Heart right ventricle (tissue), 16 donors: ENCODE measurements around the gene CASP2. TPM values are rescaled to one million over a fixed set of nuclear protein-coding genes. Genes with fewer than 3 reads are reported as not detected.

Experiments used
- ATAC-seq, 8 donors: fragments of 200-7000 bp; cut with Tn5 transposase; one replicate each; pipeline ENCODE4 v1.9.1; 2020; ENCODE audit warnings: mild to moderate bottlenecking in 8 of 8, moderate library complexity in 8 of 8, moderate number of reproducible peaks in 1 of 8
- DNase-seq, 2 donors: peaks; one replicate each; pipeline ENCODE4 v3.0.0-alpha.2; 2020
- H3K27ac ChIP-seq, 10 donors: fragments of 200-600 bp; sonication (generic) in 2 of 10; one replicate each; pipeline versions ENCODE4 v1.5.0 to v1.8.0; 2020 to 2022; ENCODE audit warnings: mild to moderate bottlenecking in 3 of 10
- H3K27me3 ChIP-seq, 7 donors: fragments of 200-600 bp; one replicate each; pipeline ENCODE4 v1.8.0; 2021 to 2022; ENCODE audit warnings: mild to moderate bottlenecking in 2 of 7
- H3K36me3 ChIP-seq, 9 donors: fragments of 200-600 bp; sonication (generic) in 1 of 9; one replicate each; pipeline versions ENCODE4 v1.5.0 to v1.8.0; 2020 to 2022; ENCODE audit warnings: mild to moderate bottlenecking in 2 of 9
- H3K4me1 ChIP-seq, 9 donors: fragments of 200-600 bp; sonication (generic) in 1 of 9; one replicate each; pipeline versions ENCODE4 v1.5.0 to v1.8.0; 2020 to 2022; ENCODE audit warnings: mild to moderate bottlenecking in 4 of 9
- H3K4me3 ChIP-seq, 10 donors: fragments of 200-600 bp; sonication (generic) in 2 of 10; one replicate each; pipeline versions ENCODE4 v1.5.0 to v1.8.0; 2020 to 2022; ENCODE audit warnings: mild to moderate bottlenecking in 7 of 10, moderate library complexity in 2 of 10
- H3K9me3 ChIP-seq, 11 donors: fragments of 200-600 bp in 10 of 11; sonication (generic) in 2 of 11; one replicate each; pipeline versions ENCODE4 v1.5.0 to v1.8.0; 2013 to 2022; ENCODE audit warnings: mild to moderate bottlenecking in 2 of 11, control low read depth in 1 of 11, moderate library complexity in 1 of 11
- WGBS, 2 donors: extraction: QIAGEN DNeasy Blood & Tissue Kit; methylation state at CpG; one replicate each; pipeline ENCODE4 v1.1.7; 2013; ENCODE audit warnings: inconsistent platforms in 1 of 2; 5-methylcytosine and 5-hydroxymethylcytosine counted together
- intact Hi-C, 10 donors: fragments of 100-400 bp; cut with DNase I; formaldehyde crosslinking; loops; one replicate each; pipeline versions ENCODE4 v1.11.1 to v1.14.2; 2022
- polyA plus RNA-seq, 2 donors: library from polyadenylated mRNA; stranded (reverse); fragments of 200-250 nt; gene quantifications; one replicate each; pipeline ENCODE4 v1.2.3, GENCODE V29; 2013
- total RNA-seq, 10 donors: library from RNA; stranded (reverse); fragmentation: NEBNext Ultra II Directional in 3 of 10; extraction: Animal tissue kit (Norgen Biotek cat#: 25700) in 3 of 10; gene quantifications; one replicate each; pipeline versions ENCODE4 v1.2.1 to v1.2.4, GENCODE V29; 2021 to 2023
- TF ChIP-seq, protein P1 (sequence below), 9 donors: fragments of 200-600 bp; sonication (generic) in 2 of 9; IDR thresholded peaks; one replicate each; pipeline versions ENCODE4 v1.5.0 to v1.8.0; 2021 to 2022; ENCODE audit warnings: antibody characterized with exemption in 9 of 9, mild to moderate bottlenecking in 5 of 9, moderate library complexity in 1 of 9
- donor health status: Arrhythmogenic right ventricular cardiomyopathy.
- donor health status: ischemic (EF 13 %, LVEDD 7.1; RV severe dilation, severe dysfunction).
- donor health status: healthy with polysubstance abuse.
- donor health status: DM: no; HTN: yes; CAD: no.
- donor health status: DM: no; HTN: no; CAD: no.
- donor health status: ischemic (EF 25% LVEDD 6.9; RV normal size, moderate dysfunction).
- donor health status: ischemic (EF 25% LVEDD 5.7; RV mildly dilated, moderate dysfunction).
- donor health status: healthy.
- donor health status: DM: yes; HTN: yes; CAD: no.
- donor health status: Ischemic cardiomyopathy.
- donor health status: ischemic (EF 35%, LVEDD 5.7; RV mildly dilated, moderate dysfunction).
- donor health status: nonischemic (EF 11% LVEDD 7.7; RV severe dilation, severe dysfunction).
- donor health status: DM: yes; HTN: yes; CAD: no.
- donor health status: PGD.
- donor health status: ischemic (EF 29% LVEDD 5.4; RV normal size, mild dysfunction).
- donor health status: nonischemic (EF 23%, LVEDD 6.1; RV moderate dilation, normal function).

Gene CASP2
- total and polyA plus RNA-seq, 12 donors = 4.4 to 13.9 (median 9.4) TPM

- ATAC-seq (no peak), DNase-seq (no peak)
- TF ChIP-seq, protein P1, sequence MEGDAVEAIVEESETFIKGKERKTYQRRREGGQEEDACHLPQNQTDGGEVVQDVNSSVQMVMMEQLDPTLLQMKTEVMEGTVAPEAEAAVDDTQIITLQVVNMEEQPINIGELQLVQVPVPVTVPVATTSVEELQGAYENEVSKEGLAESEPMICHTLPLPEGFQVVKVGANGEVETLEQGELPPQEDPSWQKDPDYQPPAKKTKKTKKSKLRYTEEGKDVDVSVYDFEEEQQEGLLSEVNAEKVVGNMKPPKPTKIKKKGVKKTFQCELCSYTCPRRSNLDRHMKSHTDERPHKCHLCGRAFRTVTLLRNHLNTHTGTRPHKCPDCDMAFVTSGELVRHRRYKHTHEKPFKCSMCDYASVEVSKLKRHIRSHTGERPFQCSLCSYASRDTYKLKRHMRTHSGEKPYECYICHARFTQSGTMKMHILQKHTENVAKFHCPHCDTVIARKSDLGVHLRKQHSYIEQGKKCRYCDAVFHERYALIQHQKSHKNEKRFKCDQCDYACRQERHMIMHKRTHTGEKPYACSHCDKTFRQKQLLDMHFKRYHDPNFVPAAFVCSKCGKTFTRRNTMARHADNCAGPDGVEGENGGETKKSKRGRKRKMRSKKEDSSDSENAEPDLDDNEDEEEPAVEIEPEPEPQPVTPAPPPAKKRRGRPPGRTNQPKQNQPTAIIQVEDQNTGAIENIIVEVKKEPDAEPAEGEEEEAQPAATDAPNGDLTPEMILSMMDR (IDR thresholded peaks at IDR 0.05) = no peak
- 61 to 69% methylated on average over 5 of the region's 5 CpGs for WGBS, 2 donors
- intact Hi-C loops = no loop called here
- Histone ChIP-seq H3K27me3 (peaks cover 0 to 35% (median 11%) of the 10 kb centered on the region in 7 donors), H3K9me3 (no peaks in the 10 kb centered on the region), H3K27ac (no peak overlapping the region), H3K4me1 (no peaks in the 10 kb centered on the region), H3K36me3 (no peaks in the 10 kb centered on the region), H3K4me3 (no peak overlapping the region)
These were observed 62.9 kb downstream of the CASP2 start for GRCh38 chr7:143351060-143351459.

GRCh38 chr7:143351574-143351973 lies 63.4 kb downstream of the CASP2 start:
- Histone ChIP-seq H3K9me3 (no peaks in the 10 kb centered on the region), H3K4me3 (no peak overlapping the region), H3K4me1 (no peaks in the 10 kb centered on the region), H3K27me3 (peaks cover 0 to 30% (median 7%) of the 10 kb centered on the region in 7 donors), H3K36me3 (no peaks in the 10 kb centered on the region), H3K27ac (no peak overlapping the region)
- DNase-seq (no peak), ATAC-seq (no peak)
- TF ChIP-seq, protein P1 (IDR thresholded peaks at IDR 0.05) = no peak
- intact Hi-C loops = no loop called here
- 91% methylated on average over 9 of the region's 9 CpGs for WGBS, 2 donors

DNA sequence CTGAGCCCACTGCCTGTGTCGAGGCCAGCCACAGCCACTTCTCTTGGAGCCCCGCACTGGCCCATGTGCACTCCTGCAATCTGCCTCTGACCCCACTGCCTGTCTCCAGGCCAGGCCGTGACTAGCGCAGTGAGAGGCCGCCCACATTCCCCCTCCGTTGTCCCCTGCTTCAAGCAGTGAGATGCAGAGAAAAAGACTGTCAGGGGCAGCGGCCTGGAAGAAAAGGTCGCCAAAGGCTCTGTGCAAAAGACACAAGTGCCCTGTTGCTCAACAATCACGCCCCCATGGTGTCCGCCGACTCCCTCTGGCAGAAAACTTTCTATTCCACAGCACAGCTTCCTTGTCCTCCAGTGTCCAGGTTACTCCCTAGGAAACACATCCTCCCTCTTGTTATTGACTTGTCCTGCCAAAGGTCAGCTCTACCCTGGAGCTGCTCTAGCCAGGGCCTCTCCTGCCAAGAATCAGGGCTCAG lies 64.4 kb downstream of the CASP2 start:
- H3K9me3 ChIP-seq = no peaks in the 10 kb centered on the region
- H3K27me3 ChIP-seq = peaks cover 0 to 22% (median 7%) of the 10 kb centered on the region in 7 donors
- peak in 1 of 8 donors; percentile 14 for ATAC-seq
- no peaks in the 10 kb centered on the region for H3K36me3 ChIP-seq
- intact Hi-C loops = no loop called here
- H3K4me1 ChIP-seq = no peaks in the 10 kb centered on the region
- TF ChIP-seq, protein P1 (IDR thresholded peaks at IDR 0.05) = no peak
- 71 to 72% methylated on average over 11 of the region's 11 CpGs for WGBS, 2 donors
- DNase-seq = no peak
- H3K4me3 ChIP-seq = no peak overlapping the region
- H3K27ac ChIP-seq = no peak overlapping the region

DNA sequence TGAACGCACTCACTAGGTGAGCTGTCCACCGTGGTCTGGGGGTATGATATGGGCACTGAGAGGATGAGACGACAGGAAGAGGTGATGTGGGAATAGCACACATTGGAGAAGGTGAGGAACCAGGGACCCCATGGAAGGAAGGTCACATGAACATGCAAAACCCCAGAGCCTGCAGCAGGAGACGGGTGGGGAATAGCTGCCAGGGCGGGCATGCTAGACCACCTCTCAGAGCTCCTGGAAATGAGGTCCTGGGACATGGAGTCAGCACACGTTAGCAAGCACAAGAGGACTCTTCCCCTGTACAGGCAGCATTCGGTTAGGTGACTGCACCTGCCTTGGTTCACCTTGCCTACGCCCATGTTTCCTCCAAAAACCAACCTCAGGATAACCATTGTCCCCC lies 66.2 kb downstream of the CASP2 start:
- peaks cover 0 to 22% (median 8%) of the 10 kb centered on the region in 7 donors for H3K27me3 ChIP-seq
- H3K9me3 ChIP-seq = no peaks in the 10 kb centered on the region
- WGBS, 2 donors = 93% methylated on average over 8 of the region's 8 CpGs
- H3K4me3 ChIP-seq = no peak overlapping the region
- intact Hi-C loops = no loop called here
- TF ChIP-seq, protein P1 (IDR thresholded peaks at IDR 0.05) = no peak
- ATAC-seq = no peak
- H3K4me1 ChIP-seq = no peaks in the 10 kb centered on the region
- DNase-seq = no peak
- H3K27ac ChIP-seq = no peak overlapping the region
- no peaks in the 10 kb centered on the region for H3K36me3 ChIP-seq
